ENCODE results near the gene GRM2. TPM values are rescaled to one million over a fixed set of nuclear protein-coding genes. Genes with fewer than 3 reads are reported as not detected.
"Not testable (repeated sequence)": the region's sequence is repeated elsewhere in the genome, so short reads cannot be mapped to it uniquely, and the experiment has no call there.

Gene GRM2
- total RNA-seq, 1 donor from 2014 or later: 0.08 TPM

GRCh38 chr3:51729042-51729633 is 22.3 kb downstream of the GRM2 start:
- ATAC-seq: no peak

- no peak for ATAC-seq
Observed at GRCh38 chr3:51733859-51734571, 27.1 kb downstream of the GRM2 start.

DNA sequence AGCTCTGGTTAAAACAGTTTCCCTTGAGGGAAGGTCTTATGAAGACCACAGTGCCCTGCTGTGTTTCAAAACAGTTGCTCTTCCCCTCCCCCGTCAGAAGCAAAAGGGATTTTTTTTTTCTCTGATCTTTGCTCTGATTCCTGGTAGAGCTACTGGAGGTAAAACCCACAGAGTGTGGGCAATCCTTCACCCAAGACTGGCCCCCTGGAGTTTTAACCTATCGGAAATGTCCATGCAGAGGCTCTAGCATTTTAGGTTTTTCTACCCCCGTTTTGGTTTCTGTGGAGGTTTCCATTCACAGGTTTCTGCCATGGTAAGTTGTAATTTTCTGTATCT is 27.7 kb downstream of the GRM2 start:
- no peak for ATAC-seq

GRCh38 chr3:51735039-51735438 is 28.2 kb downstream of the GRM2 start:
- ATAC-seq: no peak

DNA sequence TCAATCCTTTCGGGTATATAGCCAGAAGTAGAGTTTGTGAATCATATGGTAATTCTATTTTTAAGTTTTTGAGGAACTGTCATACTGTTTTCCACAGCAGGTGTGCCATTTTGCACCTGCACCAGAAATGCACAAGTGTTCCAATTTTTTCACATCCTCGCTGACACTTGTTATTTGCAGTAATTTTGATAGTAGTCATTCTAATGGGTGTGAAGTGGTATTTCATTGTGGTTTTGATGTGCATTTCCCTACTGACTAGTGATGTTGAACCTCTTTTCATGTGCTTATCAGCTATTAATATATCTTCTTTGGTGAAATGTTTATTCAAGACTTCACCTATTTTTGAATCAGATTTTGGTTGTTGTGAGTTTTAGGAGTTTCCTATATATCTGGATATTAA is 29.1 kb downstream of the GRM2 start:
- no peak for ATAC-seq

- ATAC-seq: no peak
Observed at GRCh38 chr3:51739110-51739509, 32.2 kb downstream of the GRM2 start.

GRCh38 chr3:51742320-51742719 is 35.5 kb downstream of the GRM2 start:
- not testable (repeated sequence) for ATAC-seq

- not testable (repeated sequence) for ATAC-seq
Observed at GRCh38 chr3:51742978-51743377, 36.1 kb downstream of the GRM2 start.

- ATAC-seq: no peak
Observed at GRCh38 chr3:51747840-51748239, 41.0 kb downstream of the GRM2 start.

- no peak for ATAC-seq
Observed at GRCh38 chr3:51748327-51748726, 41.5 kb downstream of the GRM2 start.

DNA sequence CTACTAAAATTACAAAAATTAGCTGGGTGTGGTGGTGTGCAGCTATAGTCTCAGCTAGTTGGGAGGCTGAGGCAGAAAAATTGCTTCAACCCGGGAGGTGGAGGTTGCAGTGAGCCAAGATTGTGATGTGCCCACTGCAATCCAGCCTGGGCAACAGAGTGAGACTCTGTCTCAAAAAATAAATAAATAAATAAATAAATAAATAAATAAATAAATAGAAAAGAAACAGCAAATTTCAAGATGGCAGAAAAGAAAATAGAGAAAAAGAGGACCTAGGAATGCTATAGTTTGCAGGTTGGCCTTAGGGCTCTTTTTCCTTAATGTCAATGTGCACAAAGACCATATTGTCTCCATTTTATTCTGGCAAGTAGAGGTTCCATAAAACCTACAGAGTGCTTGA is 44.0 kb downstream of the GRM2 start:
- ATAC-seq: no peak

GRCh38 chr3:51751287-51751686 is 44.4 kb downstream of the GRM2 start:
- no peak for ATAC-seq

DNA sequence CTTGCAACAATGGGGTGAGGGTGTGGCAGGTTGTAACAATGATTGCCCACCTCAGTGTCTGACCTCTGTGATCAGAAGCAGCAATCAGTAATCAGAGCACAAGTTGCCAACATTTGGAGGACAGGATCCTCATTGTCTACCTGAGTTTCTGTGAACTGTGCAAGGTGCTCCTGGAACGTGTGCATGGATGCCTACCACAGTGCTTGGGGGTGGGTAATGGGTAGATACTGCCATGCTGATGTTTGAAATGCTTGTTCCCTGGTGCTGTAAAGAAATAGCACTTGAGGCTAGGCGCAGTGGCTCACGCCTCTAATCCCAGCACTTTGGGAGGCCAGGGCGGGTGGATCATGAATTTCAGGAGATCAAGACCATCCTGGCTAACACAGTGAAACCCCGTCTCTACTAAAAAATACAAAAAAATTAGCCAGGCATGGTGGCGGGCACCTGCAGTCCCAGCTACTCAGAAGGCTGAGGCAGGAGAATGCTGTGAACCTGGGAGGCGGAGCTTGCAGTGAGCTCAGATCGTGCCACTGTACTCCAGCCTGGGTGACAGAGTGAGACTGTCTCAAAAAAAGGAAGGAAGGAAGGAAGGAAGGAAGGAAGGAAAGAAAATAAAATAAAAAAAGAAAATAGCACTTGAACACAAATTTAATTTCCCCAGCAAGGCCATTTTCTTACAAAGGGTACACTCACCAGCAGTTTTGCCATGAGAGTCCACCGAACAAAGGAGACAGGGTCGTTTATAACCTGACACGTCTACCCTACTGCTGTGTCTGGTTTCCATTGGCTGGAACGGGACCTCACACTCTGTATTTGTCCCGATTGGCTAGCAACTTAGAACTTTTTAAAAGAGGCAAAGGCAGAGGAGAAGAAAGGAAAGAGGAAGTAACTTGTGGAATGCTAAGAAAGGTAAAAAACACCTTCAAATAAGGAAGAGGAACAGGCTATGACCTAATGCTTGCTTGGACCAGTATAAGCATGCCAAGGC is 47.2 kb downstream of the GRM2 start:
- not testable (repeated sequence) for ATAC-seq

DNA sequence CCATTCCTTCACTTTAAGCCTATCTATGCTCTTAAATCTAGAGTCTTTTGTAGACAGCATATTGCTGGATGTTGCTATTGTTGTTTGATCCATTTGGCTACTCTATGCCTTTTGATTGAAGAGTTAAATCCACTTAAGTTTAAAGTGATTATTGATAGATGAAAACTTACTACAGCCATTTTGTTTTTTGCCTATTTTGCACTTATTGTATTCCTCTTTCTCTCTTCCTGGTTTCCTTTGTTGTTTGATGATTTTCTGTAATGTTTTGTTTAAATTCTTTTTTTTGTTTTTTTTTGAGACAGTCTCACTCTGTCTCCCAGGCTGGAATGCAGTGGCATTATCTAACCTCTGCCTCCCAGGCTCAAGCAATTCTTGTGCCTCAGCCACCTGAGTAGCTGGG is 52.3 kb downstream of the GRM2 start:
- no peak for ATAC-seq

Other genes with a start within 250 kb of the GRM2 start
- 12.0 TPM for gene DCAF1, start 207.1 kb upstream of the GRM2 start, total RNA-seq
- 9.5 TPM for gene RAD54L2, start 168.3 kb upstream of the GRM2 start, total RNA-seq
- 32.8 TPM for gene TEX264, start 35.8 kb upstream of the GRM2 start, total RNA-seq
- gene IQCF6, start 72.2 kb downstream of the GRM2 start, total RNA-seq: not detected
- gene IQCF2, start 154.5 kb downstream of the GRM2 start, total RNA-seq: not detected
- not detected for gene IQCF5, start 168.5 kb downstream of the GRM2 start, total RNA-seq
- gene IQCF1, start 196.3 kb downstream of the GRM2 start, total RNA-seq: not detected
- 18.6 TPM for gene RRP9, start 234.8 kb downstream of the GRM2 start, total RNA-seq
- 5.7 TPM for gene PARP3, start 235.3 kb downstream of the GRM2 start, total RNA-seq
- not detected for gene GPR62, start 248.3 kb downstream of the GRM2 start, total RNA-seq